Heart right ventricle (tissue), 16 donors: Measurements from ENCODE around the gene CXCL8. TPM values are rescaled to one million over a fixed set of nuclear protein-coding genes. Genes with fewer than 3 reads are reported as not detected.

Experiments
- ATAC-seq, 8 donors: fragments of 200-7000 bp; cut with Tn5 transposase; one replicate each; pipeline ENCODE4 v1.9.1; 2020; ENCODE audit warnings: mild to moderate bottlenecking in 8 of 8, moderate library complexity in 8 of 8, moderate number of reproducible peaks in 1 of 8
- DNase-seq, 2 donors: peaks; one replicate each; pipeline ENCODE4 v3.0.0-alpha.2; 2020
- H3K27ac ChIP-seq, 10 donors: fragments of 200-600 bp; sonication (generic) in 2 of 10; one replicate each; pipeline versions ENCODE4 v1.5.0 to v1.8.0; 2020 to 2022; ENCODE audit warnings: mild to moderate bottlenecking in 3 of 10
- H3K27me3 ChIP-seq, 7 donors: fragments of 200-600 bp; one replicate each; pipeline ENCODE4 v1.8.0; 2021 to 2022; ENCODE audit warnings: mild to moderate bottlenecking in 2 of 7
- H3K36me3 ChIP-seq, 9 donors: fragments of 200-600 bp; sonication (generic) in 1 of 9; one replicate each; pipeline versions ENCODE4 v1.5.0 to v1.8.0; 2020 to 2022; ENCODE audit warnings: mild to moderate bottlenecking in 2 of 9
- H3K4me1 ChIP-seq, 9 donors: fragments of 200-600 bp; sonication (generic) in 1 of 9; one replicate each; pipeline versions ENCODE4 v1.5.0 to v1.8.0; 2020 to 2022; ENCODE audit warnings: mild to moderate bottlenecking in 4 of 9
- H3K4me3 ChIP-seq, 10 donors: fragments of 200-600 bp; sonication (generic) in 2 of 10; one replicate each; pipeline versions ENCODE4 v1.5.0 to v1.8.0; 2020 to 2022; ENCODE audit warnings: mild to moderate bottlenecking in 7 of 10, moderate library complexity in 2 of 10
- H3K9me3 ChIP-seq, 11 donors: fragments of 200-600 bp in 10 of 11; sonication (generic) in 2 of 11; one replicate each; pipeline versions ENCODE4 v1.5.0 to v1.8.0; 2013 to 2022; ENCODE audit warnings: mild to moderate bottlenecking in 2 of 11, control low read depth in 1 of 11, moderate library complexity in 1 of 11
- WGBS, 2 donors: extraction: QIAGEN DNeasy Blood & Tissue Kit; methylation state at CpG; one replicate each; pipeline ENCODE4 v1.1.7; 2013; ENCODE audit warnings: inconsistent platforms in 1 of 2; 5-methylcytosine and 5-hydroxymethylcytosine counted together
- intact Hi-C, 10 donors: fragments of 100-400 bp; cut with DNase I; formaldehyde crosslinking; loops; one replicate each; pipeline versions ENCODE4 v1.11.1 to v1.14.2; 2022
- polyA plus RNA-seq, 2 donors: library from polyadenylated mRNA; stranded (reverse); fragments of 200-250 nt; gene quantifications; one replicate each; pipeline ENCODE4 v1.2.3, GENCODE V29; 2013
- total RNA-seq, 10 donors: library from RNA; stranded (reverse); fragmentation: NEBNext Ultra II Directional in 3 of 10; extraction: Animal tissue kit (Norgen Biotek cat#: 25700) in 3 of 10; gene quantifications; one replicate each; pipeline versions ENCODE4 v1.2.1 to v1.2.4, GENCODE V29; 2021 to 2023
- TF ChIP-seq, protein P1 (sequence below), 9 donors: fragments of 200-600 bp; sonication (generic) in 2 of 9; IDR thresholded peaks; one replicate each; pipeline versions ENCODE4 v1.5.0 to v1.8.0; 2021 to 2022; ENCODE audit warnings: antibody characterized with exemption in 9 of 9, mild to moderate bottlenecking in 5 of 9, moderate library complexity in 1 of 9
- donor health status: Arrhythmogenic right ventricular cardiomyopathy.
- donor health status: ischemic (EF 13 %, LVEDD 7.1; RV severe dilation, severe dysfunction).
- donor health status: healthy with polysubstance abuse.
- donor health status: DM: no; HTN: yes; CAD: no.
- donor health status: DM: no; HTN: no; CAD: no.
- donor health status: ischemic (EF 25% LVEDD 6.9; RV normal size, moderate dysfunction).
- donor health status: ischemic (EF 25% LVEDD 5.7; RV mildly dilated, moderate dysfunction).
- donor health status: healthy.
- donor health status: DM: yes; HTN: yes; CAD: no.
- donor health status: Ischemic cardiomyopathy.
- donor health status: ischemic (EF 35%, LVEDD 5.7; RV mildly dilated, moderate dysfunction).
- donor health status: nonischemic (EF 11% LVEDD 7.7; RV severe dilation, severe dysfunction).
- donor health status: DM: yes; HTN: yes; CAD: no.
- donor health status: PGD.
- donor health status: ischemic (EF 29% LVEDD 5.4; RV normal size, mild dysfunction).
- donor health status: nonischemic (EF 23%, LVEDD 6.1; RV moderate dilation, normal function).

CXCL8 gene
- total and polyA plus RNA-seq, 12 donors = 0.23 to 19.3 (median 0.72) TPM; not detected in 1

- Histone ChIP-seq H3K27me3 (no peaks in the 10 kb centered on the region), H3K4me1 (peaks cover 0 to 60% (median 17%) of the 10 kb centered on the region in 9 donors), H3K27ac (peak overlapping the region in 1 of 10 donors; percentile 73), H3K36me3 (no peaks in the 10 kb centered on the region), H3K9me3 (no peaks in the 10 kb centered on the region), H3K4me3 (no peak overlapping the region)
- 60 to 73% methylated on average over 2 of the region's 2 CpGs for WGBS, 2 donors
- intact Hi-C loops = no loop called here
- TF ChIP-seq, protein P1, sequence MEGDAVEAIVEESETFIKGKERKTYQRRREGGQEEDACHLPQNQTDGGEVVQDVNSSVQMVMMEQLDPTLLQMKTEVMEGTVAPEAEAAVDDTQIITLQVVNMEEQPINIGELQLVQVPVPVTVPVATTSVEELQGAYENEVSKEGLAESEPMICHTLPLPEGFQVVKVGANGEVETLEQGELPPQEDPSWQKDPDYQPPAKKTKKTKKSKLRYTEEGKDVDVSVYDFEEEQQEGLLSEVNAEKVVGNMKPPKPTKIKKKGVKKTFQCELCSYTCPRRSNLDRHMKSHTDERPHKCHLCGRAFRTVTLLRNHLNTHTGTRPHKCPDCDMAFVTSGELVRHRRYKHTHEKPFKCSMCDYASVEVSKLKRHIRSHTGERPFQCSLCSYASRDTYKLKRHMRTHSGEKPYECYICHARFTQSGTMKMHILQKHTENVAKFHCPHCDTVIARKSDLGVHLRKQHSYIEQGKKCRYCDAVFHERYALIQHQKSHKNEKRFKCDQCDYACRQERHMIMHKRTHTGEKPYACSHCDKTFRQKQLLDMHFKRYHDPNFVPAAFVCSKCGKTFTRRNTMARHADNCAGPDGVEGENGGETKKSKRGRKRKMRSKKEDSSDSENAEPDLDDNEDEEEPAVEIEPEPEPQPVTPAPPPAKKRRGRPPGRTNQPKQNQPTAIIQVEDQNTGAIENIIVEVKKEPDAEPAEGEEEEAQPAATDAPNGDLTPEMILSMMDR (IDR thresholded peaks at IDR 0.05) = no peak
- ATAC-seq = peak in 2 of 8 donors; percentile 7 to 34
- DNase-seq = no peak
Measured at GRCh38 chr4:73709451-73710033, 30.8 kb upstream of the CXCL8 start.

GRCh38 chr4:73710094-73710493 is 30.3 kb upstream of the CXCL8 start:
- H3K4me3 ChIP-seq = no peak overlapping the region
- TF ChIP-seq, protein P1 (IDR thresholded peaks at IDR 0.05) = no peak
- H3K27me3 ChIP-seq = no peaks in the 10 kb centered on the region
- 95 to 98% methylated on average over 3 of the region's 3 CpGs for WGBS, 2 donors
- intact Hi-C loops = no loop called here
- H3K27ac ChIP-seq = peak overlapping the region in 1 of 10 donors; percentile 73
- no peaks in the 10 kb centered on the region for H3K9me3 ChIP-seq
- ATAC-seq (no peak), DNase-seq (no peak)
- peaks cover 0 to 54% (median 15%) of the 10 kb centered on the region in 9 donors for H3K4me1 ChIP-seq
- no peaks in the 10 kb centered on the region for H3K36me3 ChIP-seq

GRCh38 chr4:73711989-73712388 is 28.4 kb upstream of the CXCL8 start:
- peaks cover 0 to 37% (median 11%) of the 10 kb centered on the region in 9 donors for H3K4me1 ChIP-seq
- no peaks in the 10 kb centered on the region for H3K9me3 ChIP-seq
- H3K27ac ChIP-seq = no peak overlapping the region
- no peaks in the 10 kb centered on the region for H3K27me3 ChIP-seq
- TF ChIP-seq, protein P1 (IDR thresholded peaks at IDR 0.05) = no peak
- no peak overlapping the region for H3K4me3 ChIP-seq
- no peaks in the 10 kb centered on the region for H3K36me3 ChIP-seq
- intact Hi-C loops = no loop called here
- no peak for DNase-seq
- no peak for ATAC-seq
- WGBS, 2 donors = 64 to 67% methylated on average over 2 of the region's 2 CpGs

GRCh38 chr4:73713650-73714049 is 26.7 kb upstream of the CXCL8 start:
- no peak for ATAC-seq
- TF ChIP-seq, protein P1 (IDR thresholded peaks at IDR 0.05) = no peak
- Histone ChIP-seq H3K27me3 (no peaks in the 10 kb centered on the region), H3K27ac (no peak overlapping the region), H3K4me3 (no peak overlapping the region), H3K9me3 (no peaks in the 10 kb centered on the region), H3K4me1 (peaks cover 0 to 31% (median 0%) of the 10 kb centered on the region in 9 donors), H3K36me3 (no peaks in the 10 kb centered on the region)
- intact Hi-C loops = no loop called here
- DNase-seq = no peak
- 96 to 99% methylated on average over 3 of the region's 3 CpGs for WGBS, 2 donors
